ENCODE results near the gene VIT. TPM values are rescaled to one million over a fixed set of nuclear protein-coding genes. Genes with fewer than 3 reads are reported as not detected.
A peak's percentile ranks its signal among the peaks of the same experiment; 100 is the strongest.

Gene VIT
- total RNA-seq, 1 experiment from 2014 or later: not detected

DNA sequence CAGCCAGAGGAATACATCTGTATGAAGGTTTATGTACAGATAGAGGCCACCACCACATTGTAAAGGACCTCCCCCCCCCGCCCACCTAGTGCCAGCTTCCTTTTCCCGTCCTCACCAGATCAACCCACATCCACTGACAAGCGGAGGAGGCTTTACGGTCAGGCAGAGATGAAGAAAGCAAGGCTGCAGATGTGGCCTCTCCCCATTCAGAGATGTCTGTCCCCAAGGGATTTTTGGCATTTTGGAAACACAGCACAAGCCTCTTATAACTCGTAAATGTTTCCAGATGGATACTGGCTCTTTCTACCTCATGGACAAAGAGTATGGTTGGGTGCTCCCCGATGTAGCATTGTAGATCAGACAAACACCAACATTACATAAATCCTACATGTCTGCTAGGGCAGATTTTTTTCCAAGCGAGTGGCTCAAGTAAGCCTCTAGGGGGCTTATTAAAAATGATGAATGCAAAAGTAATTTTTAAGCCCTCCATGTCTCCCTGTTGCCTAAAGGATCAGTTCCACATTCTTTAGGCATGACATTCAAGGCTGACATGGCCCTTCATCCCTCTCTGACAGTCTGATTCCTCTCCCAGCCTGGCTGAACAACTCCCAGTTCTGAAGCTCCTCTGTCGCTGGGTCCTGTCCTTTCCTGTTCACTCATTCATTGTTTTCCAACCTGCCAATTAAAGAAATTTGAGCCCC, 11.7 kb downstream of the VIT start:
- DNase-seq: peak; percentile 48
- Histone ChIP-seq H2AFZ (ENCODE audit: low read length) (no peak overlapping the region), H3K9me3 (ENCODE audit: low read length) (no peaks in the 10 kb centered on the region), H3K27ac (ENCODE audit: low read length) (no peak overlapping the region), H3K4me1 (ENCODE audit: insufficient read depth, low read length) (peaks cover 20% of the 10 kb centered on the region), H3K79me2 (ENCODE audit: low read length) (no peaks in the 10 kb centered on the region), H3F3A (ENCODE audit: low read length, unreplicated experiment) (no peaks in the 10 kb centered on the region), H4K20me1 (ENCODE audit: low read length) (no peaks in the 10 kb centered on the region), H3K4me3 (ENCODE audit: low read length) (no peak overlapping the region), H3K4me2 (ENCODE audit: low read length) (no peak overlapping the region), H3K36me3 (ENCODE audit: low read depth, low read length) (no peaks in the 10 kb centered on the region), H3K27me3 (ENCODE audit: low read length) (no peaks in the 10 kb centered on the region), H3K9me2 (replicated peaks; ENCODE audit: low read length) (no peaks in the 10 kb centered on the region), H3K9ac (ENCODE audit: low read length) (no peak overlapping the region)
- ATAC-seq: no peak
- TF ChIP-seq, protein P1, sequence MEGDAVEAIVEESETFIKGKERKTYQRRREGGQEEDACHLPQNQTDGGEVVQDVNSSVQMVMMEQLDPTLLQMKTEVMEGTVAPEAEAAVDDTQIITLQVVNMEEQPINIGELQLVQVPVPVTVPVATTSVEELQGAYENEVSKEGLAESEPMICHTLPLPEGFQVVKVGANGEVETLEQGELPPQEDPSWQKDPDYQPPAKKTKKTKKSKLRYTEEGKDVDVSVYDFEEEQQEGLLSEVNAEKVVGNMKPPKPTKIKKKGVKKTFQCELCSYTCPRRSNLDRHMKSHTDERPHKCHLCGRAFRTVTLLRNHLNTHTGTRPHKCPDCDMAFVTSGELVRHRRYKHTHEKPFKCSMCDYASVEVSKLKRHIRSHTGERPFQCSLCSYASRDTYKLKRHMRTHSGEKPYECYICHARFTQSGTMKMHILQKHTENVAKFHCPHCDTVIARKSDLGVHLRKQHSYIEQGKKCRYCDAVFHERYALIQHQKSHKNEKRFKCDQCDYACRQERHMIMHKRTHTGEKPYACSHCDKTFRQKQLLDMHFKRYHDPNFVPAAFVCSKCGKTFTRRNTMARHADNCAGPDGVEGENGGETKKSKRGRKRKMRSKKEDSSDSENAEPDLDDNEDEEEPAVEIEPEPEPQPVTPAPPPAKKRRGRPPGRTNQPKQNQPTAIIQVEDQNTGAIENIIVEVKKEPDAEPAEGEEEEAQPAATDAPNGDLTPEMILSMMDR (conservative IDR thresholded peaks at IDR 0.05; ENCODE audit: low read depth, low read length): peak; percentile 37; the same call in 1 of the 2 replicates
- no peak for TF ChIP-seq EZH2 (IDR thresholded peaks at IDR 0.05; ENCODE audit: low read length, unreplicated experiment)
- BruUV-seq (replicated peaks): no TSS peak
- ChIA-PET CTCF (no interaction called here), POLR2A (ENCODE audit: unreplicated experiment) (no interaction called here)
- intact Hi-C loops (cut with micrococcal nuclease): no loop called here

GRCh38 chr2:36710858-36711515, 14.5 kb downstream of the VIT start:
- Histone ChIP-seq H3K9me3 (ENCODE audit: low read length) (no peaks in the 10 kb centered on the region), H3K27me3 (ENCODE audit: low read length) (no peaks in the 10 kb centered on the region), H3K4me1 (ENCODE audit: insufficient read depth, low read length) (peaks cover 15% of the 10 kb centered on the region), H3K4me3 (ENCODE audit: low read length) (no peak overlapping the region), H3K4me2 (ENCODE audit: low read length) (no peak overlapping the region), H3F3A (ENCODE audit: low read length, unreplicated experiment) (no peaks in the 10 kb centered on the region), H2AFZ (ENCODE audit: low read length) (no peak overlapping the region), H3K9ac (ENCODE audit: low read length) (no peak overlapping the region), H3K27ac (ENCODE audit: low read length) (no peak overlapping the region), H3K36me3 (ENCODE audit: low read depth, low read length) (no peaks in the 10 kb centered on the region), H3K9me2 (replicated peaks; ENCODE audit: low read length) (no peaks in the 10 kb centered on the region), H4K20me1 (ENCODE audit: low read length) (no peaks in the 10 kb centered on the region), H3K79me2 (ENCODE audit: low read length) (no peaks in the 10 kb centered on the region)
- DNase-seq: no peak
- ATAC-seq: no peak
- intact Hi-C loops (cut with micrococcal nuclease): no loop called here
- TF ChIP-seq EZH2phosphoT487 (IDR thresholded peaks at IDR 0.05; ENCODE audit: borderline replicate concordance, low read length) (no peak), EZH2 (IDR thresholded peaks at IDR 0.05; ENCODE audit: low read length, unreplicated experiment) (no peak)
- TF ChIP-seq, protein P1 (conservative IDR thresholded peaks at IDR 0.05; ENCODE audit: low read depth, low read length): no peak
- CTCF ChIA-PET: no interaction called here
- BruUV-seq (replicated peaks): no TSS peak
- POLR2A ChIA-PET (ENCODE audit: unreplicated experiment): no interaction called here

DNA sequence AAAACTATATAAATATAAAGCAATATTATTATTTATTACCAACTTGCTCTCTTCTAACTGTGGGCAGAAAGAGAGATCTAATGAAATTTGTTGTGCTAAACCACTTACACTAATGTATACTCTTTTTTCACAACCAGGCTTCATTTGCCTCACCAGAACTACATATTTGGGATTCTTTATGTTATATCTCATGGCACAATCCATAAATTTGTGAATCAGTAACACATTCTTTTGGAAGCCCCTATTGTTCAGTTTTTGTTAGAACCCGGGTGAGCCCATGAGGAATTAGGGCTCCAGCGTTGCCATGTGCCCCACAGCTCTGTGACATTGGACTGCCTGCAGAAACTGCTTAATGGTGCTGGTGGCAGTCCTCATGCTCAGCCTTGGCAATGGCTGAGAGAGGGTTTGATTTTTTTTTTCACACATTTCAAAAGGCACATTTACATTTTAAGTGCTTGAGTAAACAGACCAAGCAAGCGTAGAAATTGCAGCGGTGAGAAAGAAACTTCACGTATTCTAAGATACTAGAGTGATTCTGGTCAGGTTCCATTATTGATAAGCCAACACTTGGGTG, 15.3 kb downstream of the VIT start:
- Histone ChIP-seq H3K9ac (ENCODE audit: low read length) (no peak overlapping the region), H3K27me3 (ENCODE audit: low read length) (no peaks in the 10 kb centered on the region), H3K27ac (ENCODE audit: low read length) (no peak overlapping the region), H3K4me1 (ENCODE audit: insufficient read depth, low read length) (peaks cover 9% of the 10 kb centered on the region), H4K20me1 (ENCODE audit: low read length) (no peaks in the 10 kb centered on the region), H3K9me2 (replicated peaks; ENCODE audit: low read length) (no peaks in the 10 kb centered on the region), H3K36me3 (ENCODE audit: low read depth, low read length) (no peaks in the 10 kb centered on the region), H3K79me2 (ENCODE audit: low read length) (no peaks in the 10 kb centered on the region), H3K4me3 (ENCODE audit: low read length) (no peak overlapping the region), H3K4me2 (ENCODE audit: low read length) (no peak overlapping the region), H3K9me3 (ENCODE audit: low read length) (no peaks in the 10 kb centered on the region), H3F3A (ENCODE audit: low read length, unreplicated experiment) (no peaks in the 10 kb centered on the region), H2AFZ (ENCODE audit: low read length) (no peak overlapping the region)
- no TSS peak for BruUV-seq (replicated peaks)
- DNase-seq (no peak), ATAC-seq (no peak)
- ChIA-PET POLR2A (ENCODE audit: unreplicated experiment) (no interaction called here), CTCF (no interaction called here)
- intact Hi-C loops (cut with micrococcal nuclease): no loop called here
- TF ChIP-seq EZH2phosphoT487 (IDR thresholded peaks at IDR 0.05; ENCODE audit: borderline replicate concordance, low read length) (no peak), EZH2 (IDR thresholded peaks at IDR 0.05; ENCODE audit: low read length, unreplicated experiment) (no peak)
- TF ChIP-seq, protein P1 (conservative IDR thresholded peaks at IDR 0.05; ENCODE audit: low read depth, low read length): no peak
